ENCODE measurements around the gene SEMA6A. TPM values are rescaled to one million over a fixed set of nuclear protein-coding genes. Genes with fewer than 3 reads are reported as not detected.
A peak's percentile ranks its signal among the peaks of the same experiment; 100 is the strongest.

The SEMA6A gene
- total and polyA plus RNA-seq, 12 donors, result 2.9 to 11.3 (median 7.8) TPM

DNA sequence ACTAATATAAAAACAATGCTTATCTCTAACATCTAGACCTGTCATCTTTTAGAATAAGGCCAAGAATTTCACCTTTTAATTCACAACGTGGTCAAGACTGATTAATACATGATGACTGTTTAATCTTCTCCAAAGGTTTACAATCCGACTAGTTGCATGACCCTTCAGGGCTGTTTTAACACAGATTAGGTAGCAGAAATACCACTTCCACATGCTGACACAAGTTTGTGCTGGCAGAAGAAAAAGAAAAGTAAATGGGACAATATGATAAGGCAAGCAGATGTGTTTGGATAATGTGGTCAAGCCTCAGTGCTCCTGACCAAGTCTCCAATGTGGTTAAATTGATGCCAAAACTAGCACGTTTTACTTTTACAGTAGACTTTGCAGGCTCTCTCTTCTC is 31.1 kb downstream of the SEMA6A start:
- H3K9me3 ChIP-seq, result peaks cover 0 to 29% (median 18%) of the 10 kb centered on the region in 11 donors
- ATAC-seq (no peak), DNase-seq (no peak)
- intact Hi-C loops (cut with DNase I), result no loop called here
- H3K27ac ChIP-seq, result no peak overlapping the region
- TF ChIP-seq, protein P1, sequence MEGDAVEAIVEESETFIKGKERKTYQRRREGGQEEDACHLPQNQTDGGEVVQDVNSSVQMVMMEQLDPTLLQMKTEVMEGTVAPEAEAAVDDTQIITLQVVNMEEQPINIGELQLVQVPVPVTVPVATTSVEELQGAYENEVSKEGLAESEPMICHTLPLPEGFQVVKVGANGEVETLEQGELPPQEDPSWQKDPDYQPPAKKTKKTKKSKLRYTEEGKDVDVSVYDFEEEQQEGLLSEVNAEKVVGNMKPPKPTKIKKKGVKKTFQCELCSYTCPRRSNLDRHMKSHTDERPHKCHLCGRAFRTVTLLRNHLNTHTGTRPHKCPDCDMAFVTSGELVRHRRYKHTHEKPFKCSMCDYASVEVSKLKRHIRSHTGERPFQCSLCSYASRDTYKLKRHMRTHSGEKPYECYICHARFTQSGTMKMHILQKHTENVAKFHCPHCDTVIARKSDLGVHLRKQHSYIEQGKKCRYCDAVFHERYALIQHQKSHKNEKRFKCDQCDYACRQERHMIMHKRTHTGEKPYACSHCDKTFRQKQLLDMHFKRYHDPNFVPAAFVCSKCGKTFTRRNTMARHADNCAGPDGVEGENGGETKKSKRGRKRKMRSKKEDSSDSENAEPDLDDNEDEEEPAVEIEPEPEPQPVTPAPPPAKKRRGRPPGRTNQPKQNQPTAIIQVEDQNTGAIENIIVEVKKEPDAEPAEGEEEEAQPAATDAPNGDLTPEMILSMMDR (IDR thresholded peaks at IDR 0.05), result no peak
- peaks cover 0 to 5% (median 0%) of the 10 kb centered on the region in 9 donors for H3K4me1 ChIP-seq
- no peaks in the 10 kb centered on the region for H3K36me3 ChIP-seq
- WGBS, 2 donors, result 48 to 60% methylated on average over 3 of the region's 3 CpGs
- H3K27me3 ChIP-seq, result no peaks in the 10 kb centered on the region
- H3K4me3 ChIP-seq, result no peak overlapping the region

DNA sequence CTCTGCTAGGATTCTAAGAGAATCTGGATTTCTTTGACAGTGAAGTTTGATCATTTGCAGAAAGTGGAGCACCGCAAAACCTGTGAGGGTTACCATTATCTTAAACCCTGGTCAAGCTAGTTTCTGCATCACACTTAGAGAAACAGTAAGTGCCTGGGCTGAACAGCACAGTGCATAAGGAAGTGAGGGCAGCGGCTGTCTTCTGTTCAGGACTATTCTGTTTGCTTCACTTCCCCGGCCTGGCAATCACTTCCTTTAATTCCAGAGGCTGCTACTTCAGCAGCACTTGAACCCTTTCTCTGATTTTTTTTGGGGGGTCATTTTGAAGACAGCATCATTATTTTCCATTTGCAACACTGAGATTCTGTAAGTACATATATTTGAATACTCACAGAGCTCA is 32.0 kb downstream of the SEMA6A start:
- no peak overlapping the region for H3K4me3 ChIP-seq
- H3K27me3 ChIP-seq, result no peaks in the 10 kb centered on the region
- TF ChIP-seq, protein P1 (IDR thresholded peaks at IDR 0.05), result no peak
- peaks cover 0 to 5% (median 0%) of the 10 kb centered on the region in 9 donors for H3K4me1 ChIP-seq
- H3K27ac ChIP-seq, result no peak overlapping the region
- 79 to 90% methylated on average over 3 of the region's 3 CpGs for WGBS, 2 donors
- peaks cover 0 to 29% (median 18%) of the 10 kb centered on the region in 11 donors for H3K9me3 ChIP-seq
- ATAC-seq (no peak), DNase-seq (no peak)
- no peaks in the 10 kb centered on the region for H3K36me3 ChIP-seq
- intact Hi-C loops (cut with DNase I), result no loop called here

DNA sequence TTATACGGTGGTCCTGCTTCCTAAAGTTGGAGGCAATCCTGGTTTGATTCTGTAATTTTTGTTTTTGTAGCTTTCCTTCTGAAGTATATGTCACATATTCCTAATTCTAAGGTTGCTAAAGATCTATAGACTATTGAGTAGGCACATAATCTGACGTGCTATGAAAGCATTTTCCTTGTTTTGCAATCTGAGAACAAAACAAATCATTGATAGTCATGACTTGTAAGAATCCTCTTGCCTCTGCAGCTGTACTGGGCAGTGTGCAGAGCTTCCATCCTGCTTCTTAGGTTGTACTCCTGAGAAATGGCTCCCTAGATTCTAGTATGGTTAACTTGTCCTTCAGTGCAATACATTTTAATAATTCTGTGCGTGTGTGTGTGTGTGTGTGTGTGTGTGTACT is 35.4 kb downstream of the SEMA6A start:
- peaks cover 0 to 29% (median 13%) of the 10 kb centered on the region in 9 donors for H3K4me1 ChIP-seq
- DNase-seq, result no peak
- H3K27me3 ChIP-seq, result no peaks in the 10 kb centered on the region
- TF ChIP-seq, protein P1 (IDR thresholded peaks at IDR 0.05), result no peak
- no peaks in the 10 kb centered on the region for H3K36me3 ChIP-seq
- 88 to 91% methylated on average over 3 of the region's 3 CpGs for WGBS, 2 donors
- H3K9me3 ChIP-seq, result no peaks in the 10 kb centered on the region
- no peak for ATAC-seq
- intact Hi-C loops (cut with DNase I), result no loop called here
- no peak overlapping the region for H3K4me3 ChIP-seq
- H3K27ac ChIP-seq, result no peak overlapping the region

DNA sequence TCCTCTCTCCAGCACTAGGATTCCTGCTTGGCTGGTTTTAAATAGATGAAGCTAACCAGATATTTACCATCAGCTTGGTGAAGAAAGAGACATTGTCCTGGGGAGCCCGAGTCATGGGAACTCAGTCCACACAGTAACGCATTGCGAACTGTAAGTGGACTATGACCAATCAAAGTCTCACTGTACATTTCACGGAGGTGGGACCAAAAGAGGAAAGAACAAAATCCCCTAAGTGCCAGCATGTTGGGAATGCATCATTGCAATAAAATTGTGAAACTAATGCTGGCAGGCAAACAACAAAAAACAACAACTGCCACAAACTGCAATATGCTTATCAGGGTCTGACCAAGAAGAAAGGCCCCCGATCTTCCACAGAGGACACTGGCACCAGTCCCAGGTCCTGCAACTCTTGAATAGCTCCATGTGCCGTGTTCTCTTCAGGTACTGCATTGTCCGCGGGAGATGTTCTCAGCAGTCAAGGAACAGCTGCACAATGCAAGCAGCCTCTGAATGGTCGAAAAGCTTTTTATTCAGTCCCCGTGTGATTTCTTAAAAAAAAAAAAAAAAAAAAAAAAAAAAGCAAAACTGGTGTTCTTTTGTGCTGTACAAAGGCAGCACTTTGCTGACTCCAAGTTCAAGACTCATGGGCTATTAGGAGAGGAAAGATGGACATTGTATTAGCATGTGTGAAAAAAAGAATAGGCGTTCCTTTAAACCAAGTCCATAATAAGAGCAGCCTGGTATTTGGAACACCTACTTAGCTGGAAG is 38.1 kb downstream of the SEMA6A start:
- Histone ChIP-seq H3K36me3 (no peaks in the 10 kb centered on the region), H3K4me1 (peaks cover 0 to 31% (median 13%) of the 10 kb centered on the region in 9 donors), H3K27me3 (no peaks in the 10 kb centered on the region), H3K27ac (no peak overlapping the region), H3K9me3 (no peaks in the 10 kb centered on the region), H3K4me3 (no peak overlapping the region)
- 63 to 67% methylated on average over 11 of the region's 11 CpGs for WGBS, 2 donors
- intact Hi-C loops (cut with DNase I), result no loop called here
- TF ChIP-seq, protein P1 (IDR thresholded peaks at IDR 0.05), result no peak
- ATAC-seq (peak in 2 of 8 donors; percentile 18 to 41), DNase-seq (no peak)
